ENCODE results near the gene PLPP2.

PLPP2 gene

DNA sequence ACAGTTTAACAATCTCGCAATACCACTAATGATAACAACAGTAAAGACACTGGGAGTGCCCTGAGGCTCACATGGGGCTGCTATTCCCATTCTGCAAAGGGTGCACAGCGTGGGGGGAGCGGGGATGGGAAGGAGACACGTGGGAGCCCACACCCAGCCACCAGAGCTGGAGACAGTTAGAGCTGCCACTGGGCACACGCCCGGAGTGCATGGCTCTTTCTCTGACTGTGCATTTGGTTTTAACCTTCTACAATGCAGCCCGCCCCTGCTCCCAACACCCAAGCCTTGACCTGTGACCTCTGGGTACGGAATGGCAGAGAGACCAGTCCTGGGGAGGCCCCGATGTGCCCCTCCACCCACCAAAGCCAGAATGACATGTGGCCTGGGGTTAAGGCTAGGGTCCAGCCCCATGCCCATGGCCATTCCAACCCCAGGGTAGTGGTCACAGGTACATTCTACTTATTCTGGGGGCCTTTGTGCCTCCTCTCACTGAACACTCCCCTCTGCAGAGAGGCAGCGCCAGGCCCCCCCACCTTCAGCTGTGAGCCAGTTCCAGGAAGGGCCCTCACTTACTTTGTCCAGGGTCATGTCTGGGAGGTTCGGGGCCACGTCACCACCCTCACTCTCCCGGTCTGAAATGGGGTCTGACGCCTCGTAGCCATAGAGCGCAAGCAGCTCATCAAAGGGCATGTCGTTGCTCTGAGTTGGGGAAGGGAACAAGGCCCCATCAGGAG is 36.3 kb upstream of the PLPP2 start:
- no peak overlapping the region for H3K27ac ChIP-seq (ENCODE audit: low read depth, low read length)
- H3K9ac ChIP-seq (ENCODE audit: low read length): no peak overlapping the region
- peaks cover 46% of the 10 kb centered on the region for H3K36me3 ChIP-seq (ENCODE audit: control insufficient read depth, insufficient read depth, low read length)

DNA sequence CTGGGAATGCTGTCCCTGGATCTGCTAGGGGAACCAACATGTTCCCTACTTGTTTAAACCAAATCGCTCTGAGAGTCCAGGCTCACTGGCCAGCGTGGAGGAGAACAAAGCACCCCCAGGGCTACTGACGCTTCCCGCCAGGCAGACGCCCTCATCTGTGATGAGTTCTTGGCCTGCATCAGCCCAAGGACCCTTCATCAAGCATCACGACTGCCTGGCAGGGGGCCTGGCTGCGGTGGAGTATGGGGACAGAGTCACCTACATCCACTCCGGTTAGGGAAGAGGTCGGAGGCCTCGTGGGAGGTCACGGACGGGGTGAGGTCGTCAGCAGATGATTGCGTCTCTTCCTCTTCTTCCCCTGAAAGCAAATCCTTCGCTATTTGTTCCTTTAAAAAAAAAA is 35.7 kb upstream of the PLPP2 start:
- Histone ChIP-seq H3K27ac (ENCODE audit: low read depth, low read length) (no peak overlapping the region), H3K4me3 (ENCODE audit: low read length) (no peak overlapping the region), H3K36me3 (ENCODE audit: control insufficient read depth, insufficient read depth, low read length) (peaks cover 46% of the 10 kb centered on the region), H3K9ac (ENCODE audit: low read length) (no peak overlapping the region), H3K4me1 (ENCODE audit: control insufficient read depth, insufficient read depth, low read length) (no peaks in the 10 kb centered on the region), H3K27me3 (ENCODE audit: control insufficient read depth, insufficient read depth, low read length) (no peaks in the 10 kb centered on the region)

More for the DNA sequence above, 36.3 kb upstream of the PLPP2 start:
- Histone ChIP-seq H3K4me1 (ENCODE audit: control insufficient read depth, insufficient read depth, low read length) (no peaks in the 10 kb centered on the region), H3K27me3 (ENCODE audit: control insufficient read depth, insufficient read depth, low read length) (no peaks in the 10 kb centered on the region), H3K4me3 (ENCODE audit: low read length) (no peak overlapping the region)

DNA sequence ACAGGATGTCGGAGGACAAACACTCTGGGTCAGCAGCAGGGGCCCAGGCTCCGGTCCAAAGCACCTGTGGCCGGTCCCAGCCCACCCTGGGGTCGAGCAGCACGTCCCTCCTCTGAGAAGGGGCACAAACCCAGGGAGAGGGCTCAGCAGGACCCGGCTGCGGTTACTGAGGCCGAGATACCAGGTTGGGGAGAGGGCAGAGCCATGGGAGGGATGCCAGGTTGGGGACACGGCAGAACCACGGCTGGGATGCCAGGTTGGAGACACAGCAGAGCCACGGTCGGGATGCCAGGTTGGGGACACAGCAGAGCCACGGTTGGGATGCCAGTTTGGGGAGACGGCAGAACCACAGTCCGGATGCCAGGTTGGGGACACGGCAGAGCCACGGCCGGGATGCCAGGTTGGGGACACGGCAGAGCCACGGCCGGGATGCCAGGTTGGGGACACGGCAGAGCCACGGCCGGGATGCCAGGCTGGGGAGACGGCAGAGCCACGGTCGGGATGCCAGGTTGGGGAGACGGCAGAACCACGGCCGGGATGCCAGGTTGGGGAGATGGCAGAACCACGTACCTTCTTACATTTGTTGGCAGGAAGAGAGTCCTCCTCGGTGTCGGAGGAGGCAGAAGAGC is 34.8 kb upstream of the PLPP2 start:
- Histone ChIP-seq H3K36me3 (ENCODE audit: control insufficient read depth, insufficient read depth, low read length) (peaks cover 47% of the 10 kb centered on the region), H3K4me3 (ENCODE audit: low read length) (no peak overlapping the region), H3K4me1 (ENCODE audit: control insufficient read depth, insufficient read depth, low read length) (no peaks in the 10 kb centered on the region), H3K27me3 (ENCODE audit: control insufficient read depth, insufficient read depth, low read length) (no peaks in the 10 kb centered on the region), H3K27ac (ENCODE audit: low read depth, low read length) (no peak overlapping the region), H3K9ac (ENCODE audit: low read length) (no peak overlapping the region)

GRCh38 chr19:325173-325936 is 34.2 kb upstream of the PLPP2 start:
- no peak overlapping the region for H3K27ac ChIP-seq (ENCODE audit: low read depth, low read length)
- no peaks in the 10 kb centered on the region for H3K27me3 ChIP-seq (ENCODE audit: control insufficient read depth, insufficient read depth, low read length)
- H3K4me1 ChIP-seq (ENCODE audit: control insufficient read depth, insufficient read depth, low read length): no peaks in the 10 kb centered on the region
- H3K36me3 ChIP-seq (ENCODE audit: control insufficient read depth, insufficient read depth, low read length): peaks cover 45% of the 10 kb centered on the region
- no peak overlapping the region for H3K4me3 ChIP-seq (ENCODE audit: low read length)
- H3K9ac ChIP-seq (ENCODE audit: low read length): no peak overlapping the region

- Histone ChIP-seq H3K27ac (ENCODE audit: low read depth, low read length) (no peak overlapping the region), H3K4me1 (ENCODE audit: control insufficient read depth, insufficient read depth, low read length) (no peaks in the 10 kb centered on the region), H3K36me3 (ENCODE audit: control insufficient read depth, insufficient read depth, low read length) (peaks cover 42% of the 10 kb centered on the region), H3K27me3 (ENCODE audit: control insufficient read depth, insufficient read depth, low read length) (no peaks in the 10 kb centered on the region), H3K9ac (ENCODE audit: low read length) (no peak overlapping the region), H3K4me3 (ENCODE audit: low read length) (no peak overlapping the region)
Measured at GRCh38 chr19:324716-325115, 33.5 kb upstream of the PLPP2 start.

- no peaks in the 10 kb centered on the region for H3K27me3 ChIP-seq (ENCODE audit: control insufficient read depth, insufficient read depth, low read length)
- H3K27ac ChIP-seq (ENCODE audit: low read depth, low read length): no peak overlapping the region
- peaks cover 27% of the 10 kb centered on the region for H3K36me3 ChIP-seq (ENCODE audit: control insufficient read depth, insufficient read depth, low read length)
- no peak overlapping the region for H3K4me3 ChIP-seq (ENCODE audit: low read length)
- H3K9ac ChIP-seq (ENCODE audit: low read length): no peak overlapping the region
- no peaks in the 10 kb centered on the region for H3K4me1 ChIP-seq (ENCODE audit: control insufficient read depth, insufficient read depth, low read length)
Measured at GRCh38 chr19:322616-323015, 31.4 kb upstream of the PLPP2 start.

DNA sequence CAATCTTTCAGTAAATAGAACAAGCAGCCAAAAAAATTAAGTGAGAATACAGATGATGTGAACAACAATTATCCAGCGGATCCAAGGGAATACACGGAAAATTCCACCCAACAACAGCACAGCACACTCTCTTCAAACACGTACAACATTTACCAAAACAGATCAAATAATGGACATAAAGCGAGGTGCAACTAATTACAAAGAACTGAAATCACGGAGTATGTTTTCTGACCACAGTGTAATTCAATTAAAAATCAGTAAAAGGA is 27.2 kb upstream of the PLPP2 start:
- Histone ChIP-seq H3K27ac (ENCODE audit: low read depth, low read length) (no peak overlapping the region), H3K36me3 (ENCODE audit: control insufficient read depth, insufficient read depth, low read length) (peaks cover 8% of the 10 kb centered on the region), H3K4me1 (ENCODE audit: control insufficient read depth, insufficient read depth, low read length) (no peaks in the 10 kb centered on the region), H3K27me3 (ENCODE audit: control insufficient read depth, insufficient read depth, low read length) (no peaks in the 10 kb centered on the region), H3K4me3 (ENCODE audit: low read length) (no peak overlapping the region), H3K9ac (ENCODE audit: low read length) (no peak overlapping the region)

DNA sequence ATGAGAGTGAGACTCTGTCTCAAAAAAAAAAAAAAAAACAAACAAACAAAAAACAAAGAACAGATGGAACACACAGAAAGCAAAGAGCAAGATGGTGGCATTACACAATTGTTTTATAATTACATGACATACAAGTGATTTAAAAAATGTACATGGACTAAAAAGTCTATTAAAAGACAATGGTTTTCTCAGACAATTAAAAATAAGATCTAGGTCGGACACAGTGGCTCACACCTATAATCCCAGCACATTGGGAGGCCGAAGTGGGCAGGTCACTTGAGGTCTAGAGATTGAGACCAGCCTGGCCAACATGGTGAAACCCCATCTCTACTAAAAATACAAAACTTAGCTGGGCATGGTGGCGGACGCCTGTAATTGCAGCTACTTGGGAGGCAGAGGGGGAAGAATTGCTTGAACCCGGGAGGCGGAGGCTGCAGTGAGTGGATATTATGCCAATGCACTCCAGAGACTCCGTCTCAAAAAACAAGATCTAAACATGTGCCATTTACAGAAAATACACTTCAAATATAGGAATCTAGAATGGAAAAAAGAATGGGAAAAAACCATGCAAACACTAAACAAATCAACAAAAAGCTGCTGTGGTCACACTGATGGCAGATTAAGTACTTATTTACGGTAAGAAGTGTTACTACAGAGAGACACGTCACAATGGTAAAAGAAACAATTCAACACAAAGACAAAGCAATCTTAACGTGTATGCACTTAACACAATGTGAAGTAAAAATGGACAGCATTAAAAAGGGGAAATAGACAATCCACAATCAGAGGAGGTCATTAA is 26.7 kb upstream of the PLPP2 start:
- Histone ChIP-seq H3K36me3 (ENCODE audit: control insufficient read depth, insufficient read depth, low read length) (peaks cover 8% of the 10 kb centered on the region), H3K4me1 (ENCODE audit: control insufficient read depth, insufficient read depth, low read length) (no peaks in the 10 kb centered on the region), H3K27ac (ENCODE audit: low read depth, low read length) (no peak overlapping the region), H3K9ac (ENCODE audit: low read length) (no peak overlapping the region), H3K27me3 (ENCODE audit: control insufficient read depth, insufficient read depth, low read length) (no peaks in the 10 kb centered on the region), H3K4me3 (ENCODE audit: low read length) (no peak overlapping the region)

- Histone ChIP-seq H3K36me3 (ENCODE audit: control insufficient read depth, insufficient read depth, low read length) (peaks cover 4% of the 10 kb centered on the region), H3K4me1 (ENCODE audit: control insufficient read depth, insufficient read depth, low read length) (no peaks in the 10 kb centered on the region), H3K27me3 (ENCODE audit: control insufficient read depth, insufficient read depth, low read length) (no peaks in the 10 kb centered on the region), H3K9ac (ENCODE audit: low read length) (no peak overlapping the region), H3K27ac (ENCODE audit: low read depth, low read length) (no peak overlapping the region), H3K4me3 (ENCODE audit: low read length) (no peak overlapping the region)
Measured at GRCh38 chr19:315811-316210, 24.6 kb upstream of the PLPP2 start.

DNA sequence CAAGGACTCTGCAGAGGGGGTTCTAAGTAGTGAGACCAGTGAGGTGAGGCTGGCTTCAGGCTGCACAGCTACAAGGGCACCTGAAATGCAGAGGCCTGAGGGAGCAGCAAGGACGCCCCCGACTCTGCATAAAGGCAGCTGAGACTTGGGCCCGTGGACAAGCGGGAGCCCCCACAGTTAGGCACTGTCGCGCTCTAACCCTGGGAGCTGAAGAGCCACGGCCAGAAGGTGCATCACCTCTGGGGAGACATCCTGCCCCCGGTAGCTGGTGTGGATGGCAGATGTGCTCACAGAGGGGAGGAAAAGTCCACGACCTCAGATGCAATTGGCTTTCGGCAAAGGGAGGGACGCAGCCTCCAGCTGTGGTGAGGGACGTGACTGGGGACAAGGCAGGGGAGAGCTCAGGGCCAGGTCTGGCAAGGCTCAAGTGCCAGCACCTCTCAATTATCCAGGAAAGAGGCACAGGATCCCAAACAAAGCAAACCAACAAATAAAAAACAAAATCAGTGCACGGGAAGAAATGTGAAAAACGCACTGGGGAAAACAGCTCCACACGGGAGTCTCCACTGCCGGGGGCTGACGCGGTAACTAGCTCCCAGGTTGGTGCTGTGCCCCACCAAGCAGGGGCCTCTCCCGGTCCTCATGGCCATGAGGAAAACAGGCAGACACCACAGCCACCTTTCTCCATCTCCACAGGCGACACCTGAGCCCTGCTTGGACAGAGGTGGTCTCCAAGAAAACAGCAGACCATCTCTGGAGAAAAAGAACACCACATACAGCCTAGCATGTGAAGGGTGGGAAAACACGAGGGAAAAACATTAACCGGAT is 23.0 kb upstream of the PLPP2 start:
- Histone ChIP-seq H3K27ac (ENCODE audit: low read depth, low read length) (no peak overlapping the region), H3K27me3 (ENCODE audit: control insufficient read depth, insufficient read depth, low read length) (no peaks in the 10 kb centered on the region), H3K4me3 (ENCODE audit: low read length) (no peak overlapping the region), H3K4me1 (ENCODE audit: control insufficient read depth, insufficient read depth, low read length) (no peaks in the 10 kb centered on the region), H3K9ac (ENCODE audit: low read length) (no peak overlapping the region), H3K36me3 (ENCODE audit: control insufficient read depth, insufficient read depth, low read length) (peaks cover 3% of the 10 kb centered on the region)

- Histone ChIP-seq H3K9ac (ENCODE audit: low read length) (no peak overlapping the region), H3K4me3 (ENCODE audit: low read length) (no peak overlapping the region), H3K36me3 (ENCODE audit: control insufficient read depth, insufficient read depth, low read length) (peaks cover 5% of the 10 kb centered on the region), H3K4me1 (ENCODE audit: control insufficient read depth, insufficient read depth, low read length) (no peaks in the 10 kb centered on the region), H3K27me3 (ENCODE audit: control insufficient read depth, insufficient read depth, low read length) (no peaks in the 10 kb centered on the region), H3K27ac (ENCODE audit: low read depth, low read length) (no peak overlapping the region)
Measured at GRCh38 chr19:313169-313987, 22.2 kb upstream of the PLPP2 start.

Data from rectal smooth muscle tissue (tissue), 1 donor.